ENCODE measurements around the gene CENPB.

GRCh38 chr20:3788685-3789155 is 2.2 kb upstream of the CENPB start:
- TF ChIP-seq POLR2A (IDR thresholded peaks at IDR 0.05) (no peak), CTCF (IDR thresholded peaks at IDR 0.05) (no peak)
